ENCODE results near the gene TCF19.

Gene TCF19

DNA sequence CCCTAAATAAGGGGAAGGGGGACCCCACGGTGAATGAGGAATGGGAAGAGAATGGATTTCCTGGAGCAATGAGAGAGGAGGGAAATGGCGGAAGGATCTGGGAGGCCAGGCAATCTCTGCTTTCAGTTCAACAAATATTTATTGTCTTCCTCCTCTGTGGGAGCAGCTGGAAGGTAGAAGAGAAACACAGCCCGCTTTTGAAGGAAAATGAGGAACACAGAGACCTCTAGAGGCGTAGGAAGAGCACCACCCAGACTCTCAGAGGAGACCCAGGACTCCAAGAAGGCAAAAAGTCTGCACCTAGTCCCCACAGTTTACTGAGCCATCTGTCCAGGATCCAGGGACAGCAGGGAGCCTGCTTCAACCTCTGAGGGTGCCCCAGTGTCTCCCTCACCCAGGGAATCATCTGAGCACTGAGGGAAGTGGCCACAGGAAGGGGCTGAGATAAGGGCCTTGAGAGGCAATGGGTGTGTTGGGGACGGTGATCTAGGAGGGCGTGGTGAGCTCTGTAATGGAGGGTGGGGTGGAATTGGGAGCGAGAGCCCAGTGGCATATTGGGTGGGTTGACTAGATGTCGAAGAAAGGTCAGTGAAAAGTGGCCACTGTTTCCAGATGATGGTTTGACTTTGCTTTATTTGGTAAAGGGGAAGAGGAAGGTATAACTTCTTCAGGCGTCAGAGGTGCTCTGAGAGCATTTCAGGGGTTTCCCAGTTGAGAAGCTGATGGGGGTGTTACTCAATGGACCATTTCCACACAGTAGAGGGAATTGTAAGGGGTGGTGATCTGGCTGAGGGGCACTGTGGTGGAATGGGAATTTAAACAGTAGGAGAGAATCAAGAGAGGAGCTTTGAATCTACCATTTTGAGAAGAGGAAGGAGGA is 43.2 kb upstream of the TCF19 start:
- Histone ChIP-seq H3K36me3 (ENCODE audit: control insufficient read depth in 2 of 2, insufficient read depth in 1 of 2, low read length in 2 of 2) (no peaks in the 10 kb centered on the region), H3K27ac (ENCODE audit: extremely low read depth, low read depth, low read length) (no peak overlapping the region), H3K4me1 (ENCODE audit: control insufficient read depth, insufficient read depth, low read length) (peaks cover 7% of the 10 kb centered on the region), H3K4me3 (ENCODE audit: low read depth, low read length) (no peak overlapping the region), H3K9me3 (ENCODE audit: control insufficient read depth, insufficient read depth, low read depth, low read length) (no peaks in the 10 kb centered on the region)
- POLR2A ChIA-PET = interaction anchor here (0.6 to 2.2 kb wide), 3 partner anchors 32 to 499 kb away, joined by 3 to 7 read pairs (median 5); no protein-coding TSS in a partner anchor
- CTCF ChIA-PET = interaction anchor here (0.5 to 8.3 kb wide), 16 partner anchors 12 to 315 kb away, joined by 3 to 60 read pairs (median 4); no protein-coding TSS in a partner anchor
- TF ChIP-seq ZNF394 (tag by site-specific recombination; IDR thresholded peaks at IDR 0.05; ENCODE audit: borderline replicate concordance) (0 out of 2 replicates have a peak, but pooled peaks have one; percentile 23), ZNF324 (tag by site-specific recombination; IDR thresholded peaks at IDR 0.05) (no peak), KLF1 (tag by site-specific recombination; IDR thresholded peaks at IDR 0.05) (peak; percentile 91), ZBTB21 (tag by site-specific recombination; IDR thresholded peaks at IDR 0.05) (no peak), KLF8 (tag by site-specific recombination; IDR thresholded peaks at IDR 0.05) (no peak), ZNF664 (tag by site-specific recombination; IDR thresholded peaks at IDR 0.05) (no peak), ZNF16 (tag by site-specific recombination; IDR thresholded peaks at IDR 0.05; ENCODE audit: low read depth) (no peak), ZNF133 (tag by site-specific recombination; IDR thresholded peaks at IDR 0.05) (no peak), SP7 (tag by site-specific recombination; IDR thresholded peaks at IDR 0.05) (no peak)
- TF ChIP-seq, protein P1, sequence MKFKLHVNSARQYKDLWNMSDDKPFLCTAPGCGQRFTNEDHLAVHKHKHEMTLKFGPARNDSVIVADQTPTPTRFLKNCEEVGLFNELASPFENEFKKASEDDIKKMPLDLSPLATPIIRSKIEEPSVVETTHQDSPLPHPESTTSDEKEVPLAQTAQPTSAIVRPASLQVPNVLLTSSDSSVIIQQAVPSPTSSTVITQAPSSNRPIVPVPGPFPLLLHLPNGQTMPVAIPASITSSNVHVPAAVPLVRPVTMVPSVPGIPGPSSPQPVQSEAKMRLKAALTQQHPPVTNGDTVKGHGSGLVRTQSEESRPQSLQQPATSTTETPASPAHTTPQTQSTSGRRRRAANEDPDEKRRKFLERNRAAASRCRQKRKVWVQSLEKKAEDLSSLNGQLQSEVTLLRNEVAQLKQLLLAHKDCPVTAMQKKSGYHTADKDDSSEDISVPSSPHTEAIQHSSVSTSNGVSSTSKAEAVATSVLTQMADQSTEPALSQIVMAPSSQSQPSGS (tag by site-specific recombination; IDR thresholded peaks at IDR 0.05; ENCODE audit: low read depth) = no peak
- TF ChIP-seq, protein P2, sequence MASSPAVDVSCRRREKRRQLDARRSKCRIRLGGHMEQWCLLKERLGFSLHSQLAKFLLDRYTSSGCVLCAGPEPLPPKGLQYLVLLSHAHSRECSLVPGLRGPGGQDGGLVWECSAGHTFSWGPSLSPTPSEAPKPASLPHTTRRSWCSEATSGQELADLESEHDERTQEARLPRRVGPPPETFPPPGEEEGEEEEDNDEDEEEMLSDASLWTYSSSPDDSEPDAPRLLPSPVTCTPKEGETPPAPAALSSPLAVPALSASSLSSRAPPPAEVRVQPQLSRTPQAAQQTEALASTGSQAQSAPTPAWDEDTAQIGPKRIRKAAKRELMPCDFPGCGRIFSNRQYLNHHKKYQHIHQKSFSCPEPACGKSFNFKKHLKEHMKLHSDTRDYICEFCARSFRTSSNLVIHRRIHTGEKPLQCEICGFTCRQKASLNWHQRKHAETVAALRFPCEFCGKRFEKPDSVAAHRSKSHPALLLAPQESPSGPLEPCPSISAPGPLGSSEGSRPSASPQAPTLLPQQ (tag by site-specific recombination; IDR thresholded peaks at IDR 0.05) = no peak
- TF ChIP-seq, protein P3, sequence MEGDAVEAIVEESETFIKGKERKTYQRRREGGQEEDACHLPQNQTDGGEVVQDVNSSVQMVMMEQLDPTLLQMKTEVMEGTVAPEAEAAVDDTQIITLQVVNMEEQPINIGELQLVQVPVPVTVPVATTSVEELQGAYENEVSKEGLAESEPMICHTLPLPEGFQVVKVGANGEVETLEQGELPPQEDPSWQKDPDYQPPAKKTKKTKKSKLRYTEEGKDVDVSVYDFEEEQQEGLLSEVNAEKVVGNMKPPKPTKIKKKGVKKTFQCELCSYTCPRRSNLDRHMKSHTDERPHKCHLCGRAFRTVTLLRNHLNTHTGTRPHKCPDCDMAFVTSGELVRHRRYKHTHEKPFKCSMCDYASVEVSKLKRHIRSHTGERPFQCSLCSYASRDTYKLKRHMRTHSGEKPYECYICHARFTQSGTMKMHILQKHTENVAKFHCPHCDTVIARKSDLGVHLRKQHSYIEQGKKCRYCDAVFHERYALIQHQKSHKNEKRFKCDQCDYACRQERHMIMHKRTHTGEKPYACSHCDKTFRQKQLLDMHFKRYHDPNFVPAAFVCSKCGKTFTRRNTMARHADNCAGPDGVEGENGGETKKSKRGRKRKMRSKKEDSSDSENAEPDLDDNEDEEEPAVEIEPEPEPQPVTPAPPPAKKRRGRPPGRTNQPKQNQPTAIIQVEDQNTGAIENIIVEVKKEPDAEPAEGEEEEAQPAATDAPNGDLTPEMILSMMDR (tag by site-specific recombination; IDR thresholded peaks at IDR 0.05) = peak; percentile 42; the same call in 1 of the 2 replicates

DNA sequence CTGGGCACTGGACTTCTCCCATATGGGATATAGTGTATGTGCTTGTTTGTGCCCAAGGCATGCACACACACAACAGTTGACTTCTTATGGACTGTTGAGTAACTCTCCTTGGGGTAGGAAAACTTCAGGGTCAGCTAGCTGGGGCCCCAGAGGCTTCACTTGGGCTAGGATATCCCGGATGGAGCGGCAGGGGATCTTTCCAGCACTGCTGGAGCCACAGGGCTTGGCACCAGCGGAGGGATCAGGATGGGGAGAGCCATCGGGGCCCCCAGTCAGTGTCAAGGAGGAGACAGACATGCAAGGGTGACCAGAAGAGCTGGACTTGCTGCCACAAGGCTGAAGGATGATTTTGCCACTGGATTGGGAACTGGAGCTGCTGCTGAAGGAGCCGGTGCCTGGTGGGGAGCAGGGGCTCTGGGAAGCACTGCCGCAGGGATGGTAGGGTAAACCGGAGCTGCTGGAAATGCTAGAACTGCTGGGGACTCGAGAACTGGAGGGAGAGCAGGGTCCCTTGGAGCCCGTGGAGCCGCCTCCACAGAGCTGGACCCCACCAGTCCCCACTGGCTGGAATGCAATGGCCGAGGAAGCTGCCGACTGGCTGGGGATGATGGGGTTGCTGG is 42.3 kb upstream of the TCF19 start:
- POLR2A ChIA-PET = interaction anchor here (1.0 kb wide), 1 partner anchor 14 kb away, joined by 3 read pairs; no protein-coding TSS in a partner anchor
- no peak overlapping the region for H3K27ac ChIP-seq (ENCODE audit: extremely low read depth, low read depth, low read length)
- H3K9me3 ChIP-seq (ENCODE audit: control insufficient read depth, insufficient read depth, low read depth, low read length) = no peaks in the 10 kb centered on the region
- H3K4me3 ChIP-seq (ENCODE audit: low read depth, low read length) = no peak overlapping the region
- CTCF ChIA-PET = interaction anchor here (0.5 to 8.3 kb wide), 13 partner anchors 11 to 294 kb away, joined by 3 to 60 read pairs (median 3); no protein-coding TSS in a partner anchor
- peaks cover 7% of the 10 kb centered on the region for H3K4me1 ChIP-seq (ENCODE audit: control insufficient read depth, insufficient read depth, low read length)
- no peaks in the 10 kb centered on the region for H3K36me3 ChIP-seq (ENCODE audit: control insufficient read depth in 2 of 2, insufficient read depth in 1 of 2, low read length in 2 of 2)
- TF ChIP-seq ZFP37 (tag by site-specific recombination; IDR thresholded peaks at IDR 0.05) (no peak), HOXD13 (CRISPR knock-in tag; IDR thresholded peaks at IDR 0.05; ENCODE audit: borderline replicate concordance) (no peak), ZBTB8A (tag by site-specific recombination; IDR thresholded peaks at IDR 0.05) (no peak), ZNF768 (tag by site-specific recombination; IDR thresholded peaks at IDR 0.05) (no peak), ZNF558 (tag by site-specific recombination; IDR thresholded peaks at IDR 0.05) (no peak), ZNF521 (tag by site-specific recombination; IDR thresholded peaks at IDR 0.05) (no peak), ZNF670 (tag by site-specific recombination; IDR thresholded peaks at IDR 0.05; ENCODE audit: low read depth) (no peak), ZNF138 (tag by site-specific recombination; IDR thresholded peaks at IDR 0.05; ENCODE audit: borderline replicate concordance) (no peak), ZNF843 (tag by site-specific recombination; IDR thresholded peaks at IDR 0.05) (no peak)
- TF ChIP-seq, protein P4, sequence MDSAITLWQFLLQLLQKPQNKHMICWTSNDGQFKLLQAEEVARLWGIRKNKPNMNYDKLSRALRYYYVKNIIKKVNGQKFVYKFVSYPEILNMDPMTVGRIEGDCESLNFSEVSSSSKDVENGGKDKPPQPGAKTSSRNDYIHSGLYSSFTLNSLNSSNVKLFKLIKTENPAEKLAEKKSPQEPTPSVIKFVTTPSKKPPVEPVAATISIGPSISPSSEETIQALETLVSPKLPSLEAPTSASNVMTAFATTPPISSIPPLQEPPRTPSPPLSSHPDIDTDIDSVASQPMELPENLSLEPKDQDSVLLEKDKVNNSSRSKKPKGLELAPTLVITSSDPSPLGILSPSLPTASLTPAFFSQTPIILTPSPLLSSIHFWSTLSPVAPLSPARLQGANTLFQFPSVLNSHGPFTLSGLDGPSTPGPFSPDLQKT (IDR thresholded peaks at IDR 0.05; ENCODE audit: borderline replicate concordance, low read depth, low read length) = no peak
- TF ChIP-seq, protein P5, sequence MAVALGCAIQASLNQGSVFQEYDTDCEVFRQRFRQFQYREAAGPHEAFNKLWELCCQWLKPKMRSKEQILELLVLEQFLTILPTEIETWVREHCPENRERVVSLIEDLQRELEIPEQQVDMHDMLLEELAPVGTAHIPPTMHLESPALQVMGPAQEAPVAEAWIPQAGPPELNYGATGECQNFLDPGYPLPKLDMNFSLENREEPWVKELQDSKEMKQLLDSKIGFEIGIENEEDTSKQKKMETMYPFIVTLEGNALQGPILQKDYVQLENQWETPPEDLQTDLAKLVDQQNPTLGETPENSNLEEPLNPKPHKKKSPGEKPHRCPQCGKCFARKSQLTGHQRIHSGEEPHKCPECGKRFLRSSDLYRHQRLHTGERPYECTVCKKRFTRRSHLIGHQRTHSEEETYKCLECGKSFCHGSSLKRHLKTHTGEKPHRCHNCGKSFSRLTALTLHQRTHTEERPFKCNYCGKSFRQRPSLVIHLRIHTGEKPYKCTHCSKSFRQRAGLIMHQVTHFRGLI (tag by site-specific recombination; IDR thresholded peaks at IDR 0.05) = no peak
- TF ChIP-seq, protein P6, sequence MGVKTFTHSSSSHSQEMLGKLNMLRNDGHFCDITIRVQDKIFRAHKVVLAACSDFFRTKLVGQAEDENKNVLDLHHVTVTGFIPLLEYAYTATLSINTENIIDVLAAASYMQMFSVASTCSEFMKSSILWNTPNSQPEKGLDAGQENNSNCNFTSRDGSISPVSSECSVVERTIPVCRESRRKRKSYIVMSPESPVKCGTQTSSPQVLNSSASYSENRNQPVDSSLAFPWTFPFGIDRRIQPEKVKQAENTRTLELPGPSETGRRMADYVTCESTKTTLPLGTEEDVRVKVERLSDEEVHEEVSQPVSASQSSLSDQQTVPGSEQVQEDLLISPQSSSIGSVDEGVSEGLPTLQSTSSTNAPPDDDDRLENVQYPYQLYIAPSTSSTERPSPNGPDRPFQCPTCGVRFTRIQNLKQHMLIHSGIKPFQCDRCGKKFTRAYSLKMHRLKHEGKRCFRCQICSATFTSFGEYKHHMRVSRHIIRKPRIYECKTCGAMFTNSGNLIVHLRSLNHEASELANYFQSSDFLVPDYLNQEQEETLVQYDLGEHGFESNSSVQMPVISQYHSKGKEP (tag by site-specific recombination; IDR thresholded peaks at IDR 0.05) = no peak
